Fibroblast of villous mesenchyme (primary cell): ENCODE results near the gene ADAMTSL5. TPM values are rescaled to one million over a fixed set of nuclear protein-coding genes. Genes with fewer than 3 reads are reported as not detected.

Experiments used
- DNase-seq: peaks from one replicate; pipeline ENCODE4 v3.0.0-alpha.2; 2010; ENCODE audit warnings: low read depth
- H3K4me3 ChIP-seq: 2 replicates; pipeline ENCODE4 v1.5.1; 2011; ENCODE audit warnings: low read depth, mild to moderate bottlenecking, low read length
- CTCF ChIP-seq: IDR thresholded peaks from 2 replicates; pipeline ENCODE4 v1.5.1; 2012; ENCODE audit warnings: low read depth, mild to moderate bottlenecking, low read length; ENCODE audit not compliant: insufficient read depth
- total RNA-seq: library from RNA; depleted of rRNA; stranded (reverse); fragments of >200 nt; gene quantifications from 2 replicates; pipeline ENCODE4 v1.2.3, GENCODE V29; 2012

ADAMTSL5 gene
- 6.4 and 6.9 TPM in 2 replicates for total RNA-seq

- peak within 1 kb of the TSS; percentile 89 for H3K4me3 ChIP-seq
- no peak for TF ChIP-seq CTCF
- peak; percentile 71 for DNase-seq
Observed at GRCh38 chr19:1512671-1513498, at the start of gene ADAMTSL5. Gene ADAMTSL5 (minus strand): TSS chr19:1513019. CDS start chr19:1510943, 2,076 bp downstream.

DNA sequence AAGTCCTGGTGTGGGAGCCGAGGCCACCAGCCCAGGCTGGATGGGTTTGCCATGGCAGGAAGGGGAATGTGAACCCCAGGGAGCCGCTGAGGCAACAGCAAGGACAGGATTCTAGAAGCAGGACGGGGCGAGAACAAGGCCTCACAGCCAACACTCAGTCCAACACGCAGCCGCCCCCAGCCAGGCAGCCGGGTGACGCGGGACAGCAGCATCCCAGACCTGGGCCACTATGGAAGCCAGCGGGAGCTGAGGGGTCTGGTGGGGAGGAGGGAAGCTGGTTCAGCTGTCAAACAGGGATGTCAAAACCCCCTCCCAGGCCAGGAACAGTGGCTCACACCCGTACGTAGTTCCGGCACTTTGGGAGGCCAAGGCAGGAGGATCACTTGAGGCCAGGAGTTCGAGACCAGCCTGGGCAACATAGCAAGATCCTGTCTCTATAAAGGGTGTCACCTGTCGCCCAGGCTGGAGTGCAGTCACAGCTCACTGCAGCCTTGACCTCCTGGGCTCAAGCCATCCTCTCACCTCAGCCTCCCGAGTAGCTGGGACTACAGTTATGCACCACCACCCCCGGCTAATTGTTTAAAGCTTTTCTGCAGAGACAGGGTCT is 48.5 kb upstream of the ADAMTSL5 start:
- H3K4me3 ChIP-seq: no peak overlapping the region
- no peak for TF ChIP-seq CTCF
- DNase-seq: no peak

GRCh38 chr19:1560286-1560882 is 47.6 kb upstream of the ADAMTSL5 start:
- no peak overlapping the region for H3K4me3 ChIP-seq
- no peak for DNase-seq
- TF ChIP-seq CTCF: no peak

- DNase-seq: no peak
- no peak for TF ChIP-seq CTCF
- no peak overlapping the region for H3K4me3 ChIP-seq
Observed at GRCh38 chr19:1558552-1558951, 45.7 kb upstream of the ADAMTSL5 start.

DNA sequence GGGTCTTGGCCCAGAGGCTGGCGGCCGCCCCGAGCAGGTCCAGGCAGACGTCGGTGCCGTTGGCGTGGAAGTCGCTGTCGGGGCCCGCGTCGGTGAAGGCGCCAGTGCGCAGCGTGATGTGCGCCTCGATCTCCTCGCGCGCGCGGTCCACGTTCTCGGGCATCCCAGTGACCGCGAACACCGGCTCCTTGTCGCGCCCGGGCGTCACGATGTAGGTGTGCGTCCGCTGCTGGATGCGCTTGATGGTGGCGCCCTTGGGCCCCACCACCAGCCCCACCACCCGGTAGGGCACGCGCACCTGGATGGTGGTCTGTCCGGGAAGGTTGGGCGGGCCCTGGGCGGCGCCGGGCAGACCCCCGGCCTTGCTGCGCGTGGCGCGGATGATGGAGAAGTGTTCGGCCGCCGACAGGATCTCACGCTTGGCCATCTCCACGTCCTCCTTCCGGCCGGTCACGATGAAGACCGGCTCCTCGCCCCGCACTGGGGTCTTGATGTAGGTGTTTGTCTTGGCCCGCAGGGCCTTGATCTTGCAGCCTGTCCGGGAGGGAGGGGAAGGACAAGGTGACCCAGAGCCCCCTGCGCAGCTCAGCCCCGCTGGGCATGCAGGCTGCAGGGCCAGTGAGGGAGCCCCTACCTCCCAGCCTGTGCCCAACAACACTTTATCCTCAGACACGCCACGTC is 43.7 kb upstream of the ADAMTSL5 start:
- H3K4me3 ChIP-seq: no peak overlapping the region
- no peak for DNase-seq
- no peak for TF ChIP-seq CTCF

DNA sequence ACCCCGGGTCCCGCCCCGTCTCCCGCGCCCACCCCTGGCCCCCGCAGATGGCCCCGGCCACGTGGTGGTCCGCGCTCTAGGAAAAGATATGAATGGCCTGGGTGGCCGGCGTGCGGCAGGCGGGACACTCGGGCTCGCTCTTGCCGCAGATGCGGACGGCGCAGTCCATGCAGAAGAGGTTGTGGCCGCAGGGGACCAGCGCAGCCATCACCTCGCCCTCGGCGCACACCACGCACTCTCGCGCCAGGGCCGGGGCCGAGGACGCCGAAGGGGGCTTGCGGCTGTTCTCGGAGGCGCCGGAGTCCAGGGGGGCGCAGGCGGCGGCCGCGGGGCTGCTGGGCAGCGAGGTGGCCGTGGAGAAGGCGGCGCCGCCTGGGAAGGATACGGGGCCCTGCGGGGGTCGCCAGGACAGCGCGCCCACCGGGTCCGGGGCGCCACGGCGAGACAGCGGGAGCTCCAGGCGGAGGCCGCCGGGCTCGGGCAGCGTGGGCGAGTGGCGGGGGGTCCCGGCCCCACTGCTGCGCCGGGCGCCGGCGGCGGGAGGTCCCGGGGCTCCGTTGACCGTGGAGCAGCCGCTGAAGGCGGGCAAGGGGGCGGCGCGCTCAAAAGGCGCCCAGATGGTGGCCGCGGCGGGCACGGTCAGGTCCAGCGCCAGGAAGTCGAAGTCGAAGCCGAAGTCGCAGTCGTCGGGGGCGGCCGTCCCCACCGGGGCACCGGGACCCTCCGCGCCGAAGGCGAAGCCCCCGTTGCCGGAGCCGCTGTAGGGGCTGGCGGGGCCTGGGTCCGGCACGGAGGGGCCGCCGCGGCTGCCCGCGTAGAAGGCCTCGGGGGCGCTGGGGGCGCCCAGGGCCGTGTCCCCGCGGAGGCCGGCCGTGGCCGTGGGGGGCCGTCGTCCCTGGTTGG is 42.9 kb upstream of the ADAMTSL5 start:
- TF ChIP-seq CTCF: no peak
- no peak overlapping the region for H3K4me3 ChIP-seq
- no peak for DNase-seq
